M059J (cell line): ENCODE measurements around the gene ACOT4. TPM values are rescaled to one million over a fixed set of nuclear protein-coding genes. Genes with fewer than 3 reads are reported as not detected.
"Not testable (repeated sequence)": the region's sequence is repeated elsewhere in the genome, so short reads cannot be mapped to it uniquely, and the experiment has no call there.

Experiments used
- DNase-seq: peaks from one replicate; pipeline ENCODE4 v3.0.0-alpha.2; 2012; ENCODE audit warnings: low read depth
- total RNA-seq: library from RNA; depleted of rRNA; stranded (reverse); fragments of >200 nt; shearing (Covaris generic); gene quantifications from 2 replicates; pipeline ENCODE4 v1.2.3, GENCODE V29; 2014

Gene ACOT4
- total RNA-seq, 1 experiment from 2014 or later = 0.15 TPM

DNA sequence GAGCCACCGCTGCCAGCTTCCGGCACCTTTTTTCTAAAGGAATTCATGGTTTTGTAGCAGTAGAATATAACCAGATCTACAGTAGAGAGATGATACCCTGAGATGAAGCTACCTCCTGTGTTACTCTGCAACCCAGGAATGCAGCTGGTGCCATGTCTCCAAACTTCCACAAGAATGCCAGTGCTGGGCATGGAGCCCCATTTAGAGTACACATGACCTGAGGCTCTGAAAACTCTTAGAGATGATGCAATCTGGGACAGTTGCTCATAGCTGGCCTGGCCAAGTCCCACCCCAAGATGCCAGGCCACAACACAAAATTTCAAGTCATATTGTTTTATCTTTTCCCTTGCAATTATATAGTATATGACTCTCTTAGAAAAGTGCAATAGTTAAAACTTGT lies 14.5 kb upstream of the ACOT4 start:
- DNase-seq = not testable (repeated sequence)

GRCh38 chr14:73582102-73582979 lies 9.3 kb upstream of the ACOT4 start:
- not testable (repeated sequence) for DNase-seq

DNA sequence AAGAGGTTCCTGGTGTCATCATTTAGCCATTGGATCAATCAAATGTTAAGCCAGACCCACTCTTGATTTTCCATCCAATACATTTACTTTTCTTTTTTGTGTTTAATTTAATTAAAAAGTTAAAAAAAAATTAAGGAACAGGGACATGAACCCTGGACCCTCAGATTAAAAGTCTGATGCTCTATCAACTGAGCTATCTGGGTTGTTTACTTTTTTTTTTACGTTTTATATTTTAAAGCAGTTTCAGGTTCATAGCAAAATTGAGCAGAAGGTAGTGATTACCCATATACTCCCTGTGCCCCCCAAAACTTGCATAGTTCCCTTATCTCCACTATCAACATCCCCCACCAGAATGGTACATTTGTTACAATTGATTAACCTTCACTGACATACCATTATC lies 3.0 kb upstream of the ACOT4 start:
- DNase-seq = no peak

- no peak for DNase-seq
Measured at GRCh38 chr14:73589116-73589515, 2.6 kb upstream of the ACOT4 start.

DNA sequence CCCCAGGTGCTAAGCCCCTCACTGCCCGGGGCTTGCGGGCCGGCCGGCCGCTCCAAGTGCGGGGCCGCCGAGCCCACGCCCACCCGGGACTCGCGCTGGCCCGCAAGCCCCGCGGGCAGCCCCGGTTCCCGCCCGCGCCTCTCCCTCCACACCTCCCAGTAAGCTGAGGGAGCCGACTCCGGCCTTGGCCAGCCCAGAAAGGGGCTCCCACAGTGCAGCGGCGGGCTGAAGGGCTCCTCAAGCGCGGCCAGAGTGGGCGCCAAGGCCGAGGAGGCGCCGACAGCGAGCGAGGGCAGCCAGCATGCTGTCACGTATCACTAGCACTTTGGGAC lies 1.0 kb upstream of the ACOT4 start:
- DNase-seq = not testable (repeated sequence)

GRCh38 chr14:73594491-73594890 lies 2.8 kb downstream of the ACOT4 start:
- DNase-seq = no peak

- DNase-seq = no peak
Measured at GRCh38 chr14:73599499-73599898, 7.8 kb downstream of the ACOT4 start.

- DNase-seq = no peak
Measured at GRCh38 chr14:73602994-73603393, 11.3 kb downstream of the ACOT4 start.

DNA sequence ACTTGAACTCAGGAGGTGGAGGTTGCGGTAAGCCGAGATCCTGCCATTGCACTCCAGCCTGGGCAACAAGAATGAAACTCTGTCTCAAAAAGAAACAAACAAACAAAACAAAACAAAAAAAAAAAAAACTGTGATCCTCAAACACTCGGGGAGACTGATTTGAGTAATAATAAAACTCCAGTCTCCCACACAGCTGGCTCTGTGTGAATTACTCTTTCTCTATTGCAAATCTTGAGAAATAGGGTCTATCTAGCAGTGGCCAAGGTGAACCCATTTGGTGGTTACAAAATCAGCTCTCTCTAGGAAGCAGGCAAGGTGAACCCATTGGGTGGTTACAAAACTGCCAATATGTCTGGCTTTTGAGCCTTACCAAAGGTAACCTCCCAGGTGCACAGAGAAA lies 14.6 kb downstream of the ACOT4 start:
- DNase-seq = no peak

DNA sequence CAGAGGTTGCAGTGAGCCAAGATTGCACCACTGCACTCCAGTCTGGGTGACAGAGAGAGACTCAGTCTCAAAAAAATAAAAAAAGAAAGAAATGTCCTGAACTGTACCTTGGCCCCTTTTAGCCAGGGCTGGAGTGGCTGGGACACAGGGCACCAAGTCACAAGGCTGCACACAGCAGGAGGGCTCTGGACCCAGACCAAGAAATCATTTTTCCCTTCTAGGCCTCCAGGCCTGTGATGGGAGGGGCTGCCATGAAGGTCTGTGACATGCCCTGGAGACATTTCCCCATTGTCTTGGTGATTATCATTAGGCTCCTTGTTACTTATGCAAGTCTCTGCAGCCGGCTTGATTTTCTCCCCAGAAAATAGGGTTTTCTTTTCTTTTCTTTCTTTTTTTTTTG lies 15.6 kb downstream of the ACOT4 start:
- no peak for DNase-seq

- DNase-seq = peak; percentile 16
Measured at GRCh38 chr14:73610687-73611086, 19.0 kb downstream of the ACOT4 start.

DNA sequence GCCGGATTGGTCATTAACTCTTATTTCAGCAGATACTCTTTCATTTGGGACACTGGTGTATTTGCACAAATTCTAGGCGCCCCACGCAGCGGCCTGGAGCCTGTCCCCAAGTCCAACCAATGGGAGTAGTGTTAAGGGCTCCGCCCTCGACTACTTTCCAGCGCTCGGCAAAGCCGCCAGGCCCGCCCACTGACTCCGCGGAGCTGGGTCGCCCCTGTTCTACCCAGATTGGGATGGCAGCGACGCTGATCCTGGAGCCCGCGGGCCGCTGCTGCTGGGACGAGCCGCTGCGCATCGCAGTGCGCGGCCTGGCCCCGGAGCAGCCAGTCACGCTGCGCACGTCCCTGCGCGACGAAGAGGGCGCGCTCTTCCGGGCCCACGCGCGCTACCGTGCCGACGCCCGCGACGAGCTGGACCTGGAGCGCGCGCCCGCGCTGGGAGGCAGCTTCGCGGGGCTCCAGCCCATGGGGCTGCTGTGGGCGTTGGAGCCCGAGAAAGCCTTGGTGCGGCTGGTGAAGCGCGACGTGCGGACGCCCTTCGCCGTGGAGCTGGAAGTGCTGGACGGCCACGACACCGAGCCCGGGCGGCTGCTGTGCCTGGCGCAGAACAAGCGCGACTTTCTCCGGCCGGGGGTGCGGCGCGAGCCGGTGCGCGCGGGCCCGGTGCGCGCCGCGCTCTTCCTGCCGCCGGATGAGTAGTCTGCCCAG lies 20.8 kb downstream of the ACOT4 start, which contains the start of gene ACOT6:
Gene ACOT6 (plus strand): TSS at position 179 of the 707 bp plus-strand sequence. CDS start 55 bp downstream, at position 234.
- peak; percentile 70 for DNase-seq

DNA sequence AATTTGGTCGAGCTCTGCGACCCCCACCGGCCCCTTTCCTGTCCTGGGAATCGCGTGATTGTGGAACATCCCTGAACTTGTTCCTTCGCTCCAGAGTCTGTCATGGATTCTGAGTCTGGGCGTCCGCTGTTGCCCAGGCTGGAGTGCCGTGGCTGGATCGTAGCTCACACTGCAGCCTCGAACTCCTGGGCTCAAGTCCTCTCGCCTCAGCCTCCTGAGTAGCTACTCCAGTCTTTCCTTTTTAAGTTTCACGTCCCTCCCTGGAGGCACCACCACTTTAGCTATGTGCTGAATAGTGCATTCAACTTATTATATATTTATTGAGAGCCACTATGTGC lies 21.3 kb downstream of the ACOT4 start:
- no peak for DNase-seq

DNA sequence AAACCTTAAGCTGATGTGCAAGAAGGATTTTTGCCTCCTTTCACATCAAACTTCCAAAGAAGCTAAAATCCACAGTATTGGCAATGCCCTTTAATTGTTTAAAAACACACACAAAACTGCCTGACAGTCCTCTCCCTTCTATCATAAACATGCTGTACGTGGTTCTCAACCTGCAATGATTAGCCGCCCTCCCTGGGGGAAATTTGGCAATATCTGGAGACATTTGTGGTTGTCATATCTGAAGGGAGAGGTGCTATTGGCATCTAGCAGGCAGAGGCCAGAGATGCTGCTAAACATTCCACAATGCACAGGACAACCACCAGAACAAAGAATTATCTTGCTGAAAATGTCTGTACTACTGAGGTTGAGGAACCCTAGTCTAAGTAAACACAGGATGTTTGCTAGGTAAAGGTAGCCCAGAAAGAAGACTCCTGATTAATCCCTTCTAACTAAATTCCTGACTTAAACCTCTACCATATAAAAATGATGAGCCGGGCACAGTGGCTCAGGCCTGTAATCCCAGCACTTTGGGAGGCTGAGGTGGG lies 21.8 kb downstream of the ACOT4 start:
- DNase-seq = no peak

- DNase-seq = no peak
Measured at GRCh38 chr14:73616831-73617230, 25.2 kb downstream of the ACOT4 start.

GRCh38 chr14:73619524-73619923 lies 27.9 kb downstream of the ACOT4 start:
- no peak for DNase-seq

DNA sequence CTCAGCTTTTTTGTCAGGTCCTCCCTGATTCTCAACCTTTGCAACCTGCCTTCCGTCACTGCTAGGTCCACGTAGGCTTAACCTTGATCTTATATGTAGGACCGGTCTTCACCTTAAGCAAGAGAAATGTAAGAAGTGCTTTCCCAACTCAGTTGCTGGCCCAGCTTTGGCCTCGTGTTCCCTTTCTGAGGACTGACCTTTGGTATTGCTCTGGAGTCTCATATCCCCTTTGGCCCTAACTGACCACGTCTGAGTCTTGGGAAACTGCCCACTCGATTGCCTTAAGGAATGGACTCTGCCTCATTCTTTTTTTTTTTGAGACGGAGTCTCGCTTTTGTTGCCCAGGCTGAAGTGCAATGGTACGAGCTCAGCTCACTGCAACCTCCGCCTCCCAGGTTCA lies 28.6 kb downstream of the ACOT4 start:
- DNase-seq = no peak

DNA sequence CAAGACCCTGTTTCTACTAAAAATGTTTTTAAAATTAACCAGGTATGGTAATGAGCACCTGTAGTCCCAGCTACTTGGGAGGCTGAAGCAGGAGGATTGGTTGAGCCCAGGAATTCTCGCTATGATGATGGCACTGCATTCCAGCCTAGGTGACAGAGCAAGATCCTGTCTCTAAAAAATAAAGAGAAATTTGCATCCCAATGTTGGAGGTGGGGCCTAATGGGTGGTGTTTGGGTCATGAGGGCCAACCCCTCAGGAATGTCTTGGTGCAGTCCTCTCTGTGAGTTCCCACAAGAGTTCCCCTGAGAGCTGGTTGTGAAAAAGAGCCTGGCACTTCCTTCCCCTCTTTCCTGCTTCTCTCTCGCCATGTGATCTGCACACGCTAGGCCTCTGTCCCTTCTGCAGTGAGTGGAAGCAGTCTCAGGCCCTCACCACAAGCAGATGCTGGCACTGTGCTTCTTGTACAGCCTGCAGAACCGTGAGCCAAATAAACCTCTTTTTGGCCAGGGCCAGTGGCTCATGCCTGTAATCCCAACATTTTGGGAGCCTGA lies 31.9 kb downstream of the ACOT4 start:
- DNase-seq = no peak

- DNase-seq = no peak
Measured at GRCh38 chr14:73625706-73626105, 34.0 kb downstream of the ACOT4 start.

DNA sequence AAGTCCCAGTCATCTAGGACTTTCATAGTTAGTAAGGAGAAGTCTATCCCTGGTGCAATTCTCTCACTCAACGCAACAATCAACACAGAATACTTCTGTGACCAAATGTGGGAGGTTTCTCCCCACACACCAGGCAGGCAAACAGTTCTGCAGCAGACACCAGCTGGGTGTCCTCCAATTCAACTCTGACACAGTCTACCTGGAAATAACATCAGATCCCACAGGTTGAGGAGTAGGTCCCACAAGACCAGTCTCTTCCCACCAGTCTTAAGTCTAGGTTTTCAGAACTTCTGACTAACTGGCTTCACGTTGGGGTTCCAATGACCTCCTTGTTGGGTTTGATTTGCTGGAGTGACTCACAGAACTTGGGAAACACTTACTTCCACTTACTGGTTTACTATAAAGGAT lies 35.5 kb downstream of the ACOT4 start:
- DNase-seq = no peak

GRCh38 chr14:73630009-73630780 lies 38.5 kb downstream of the ACOT4 start:
- DNase-seq = no peak
